Astrocyte of the cerebellum (primary cell): ENCODE results near the gene AGAP1.
A peak's percentile ranks its signal among the peaks of the same experiment; 100 is the strongest.

Source experiments
- DNase-seq: peaks from one replicate; pipeline ENCODE4 v3.0.0-alpha.2; 2011; ENCODE audit warnings: low read depth
- H3K4me3 ChIP-seq: 2 replicates; pipeline ENCODE4 v1.5.1; 2011; ENCODE audit warnings: mild to moderate bottlenecking, low read depth, low read length, moderate library complexity
- CTCF ChIP-seq: IDR thresholded peaks from 2 replicates; pipeline ENCODE4 v1.5.1; 2012; ENCODE audit warnings: low read length, low read depth, moderate library complexity, mild to moderate bottlenecking; ENCODE audit errors: missing control alignments
- in situ Hi-C: cut with HindIII; loops from 2 replicates; pipeline ENCODE4 v1.10.0; 2017; ENCODE audit warnings: low sequenced_read_pairs

The AGAP1 gene

GRCh38 chr2:235511751-235512698, 18.2 kb downstream of the AGAP1 start:
- no peak for DNase-seq
- no peak for TF ChIP-seq CTCF
- no peak overlapping the region for H3K4me3 ChIP-seq
- in situ Hi-C loops = no loop called here

GRCh38 chr2:235512699-235513053, 18.8 kb downstream of the AGAP1 start:
- no peak for DNase-seq
- in situ Hi-C loops = no loop called here
- TF ChIP-seq CTCF = no peak
- no peak overlapping the region for H3K4me3 ChIP-seq

GRCh38 chr2:235513984-235514626, 20.3 kb downstream of the AGAP1 start:
- in situ Hi-C loops = no loop called here
- DNase-seq = no peak
- H3K4me3 ChIP-seq = no peak overlapping the region
- TF ChIP-seq CTCF = no peak

- in situ Hi-C loops = no loop called here
- H3K4me3 ChIP-seq = no peak overlapping the region
- no peak for DNase-seq
- TF ChIP-seq CTCF = peak; percentile 7
These were observed 21.0 kb downstream of the AGAP1 start for GRCh38 chr2:235514627-235515363.

- in situ Hi-C loops = no loop called here
- no peak for TF ChIP-seq CTCF
- H3K4me3 ChIP-seq = no peak overlapping the region
- no peak for DNase-seq
These were observed 21.5 kb downstream of the AGAP1 start for GRCh38 chr2:235515364-235515742.

GRCh38 chr2:235515821-235516220, 22.0 kb downstream of the AGAP1 start:
- no peak for TF ChIP-seq CTCF
- in situ Hi-C loops = no loop called here
- no peak for DNase-seq
- H3K4me3 ChIP-seq = no peak overlapping the region
